Peyer's patch (tissue), 4 donors: Measurements from ENCODE around the gene KCNN3.

Source experiments
- CTCF ChIP-seq, 6 experiments: fragments of 450-650 bp in 4 of 6; fragments of 200-600 bp in 2 of 6; sonication (generic) in 1 of 6; IDR thresholded peaks; one replicate each; pipeline ENCODE4 v1.5.1; 2017 to 2019; ENCODE audit warnings: antibody characterized with exemption in 6 of 6, mild to moderate bottlenecking in 3 of 6, moderate library complexity in 1 of 6
- POLR2A ChIP-seq, 2 donors: fragments of 450-650 bp; IDR thresholded peaks; one replicate each; pipeline ENCODE4 v1.5.1; 2017; ENCODE audit warnings: antibody characterized with exemption in 2 of 2, mild to moderate bottlenecking in 2 of 2, moderate library complexity in 2 of 2

DNA sequence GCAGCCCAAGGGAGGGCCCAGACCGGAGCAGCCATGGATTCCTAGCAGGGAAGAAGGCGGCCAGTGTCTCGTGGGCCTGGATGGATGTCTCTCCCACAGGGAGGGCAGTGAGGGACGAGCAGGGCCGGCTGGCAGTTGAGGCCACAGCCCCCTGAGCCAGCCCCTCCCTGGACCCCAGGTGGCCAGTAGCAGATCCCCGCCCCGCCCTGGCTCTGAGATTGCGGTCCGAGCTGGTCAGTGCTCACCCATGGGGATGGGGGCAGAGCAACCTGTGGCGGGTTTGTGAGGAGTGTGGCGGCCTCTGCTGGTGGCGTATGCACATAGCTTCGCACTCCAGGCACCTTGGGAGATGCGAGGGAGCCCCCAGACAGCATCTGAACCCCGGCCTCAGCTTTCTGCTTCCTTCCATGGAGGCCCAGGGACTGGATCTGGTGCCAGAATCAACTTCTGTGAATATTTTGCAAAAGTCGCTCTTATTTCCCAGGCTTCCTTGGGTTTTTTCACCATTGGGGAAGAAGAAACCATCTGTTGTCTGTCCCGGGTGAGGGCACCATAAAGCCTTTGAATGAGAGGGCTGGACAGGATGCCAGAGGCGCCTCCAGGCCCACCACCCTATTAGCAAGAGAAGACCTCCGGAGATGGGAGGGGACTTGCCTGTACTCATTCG is 8.4 kb upstream of the KCNN3 start:
- TF ChIP-seq POLR2A (IDR thresholded peaks at IDR 0.05): no peak
- TF ChIP-seq CTCF (IDR thresholded peaks at IDR 0.05): peak; percentile 63 to 90 (median 88)
